OCI-LY7 (cell line): ENCODE data around the gene DOHH. TPM values are rescaled to one million over a fixed set of nuclear protein-coding genes. Genes with fewer than 3 reads are reported as not detected.

Source experiments
- BruUV-seq: library from RNA; stranded (reverse); fragments of 400-500 nt; replicated peaks from 2 replicates; lab custom pipeline; 2021; lab: Mats Ljungman, UMichigan
- CTCF ChIA-PET: fragments of 300-600 bp; sonication (Branson Sonifier 250); formaldehyde crosslinking; loops from one replicate; lab custom pipeline; 2022; ENCODE audit warnings: antibody characterized with exemption; ENCODE audit not compliant: unreplicated experiment; lab: Charles Lee
- POLR2A ChIA-PET: fragments of 300-600 bp; sonication (Branson Sonifier 250); formaldehyde crosslinking; loops from one replicate; lab custom pipeline; 2022; ENCODE audit warnings: antibody characterized with exemption; lab: Charles Lee
- DNase-seq: peaks from one replicate; pipeline ENCODE4 v3.0.0-alpha.2; 2015; ENCODE audit warnings: low spot score
- H2AFZ ChIP-seq: fragments of 200-600 bp; sonication (generic), shearing (Covaris generic); 2 replicates; pipeline ENCODE4 v1.6.1; 2014; ENCODE audit warnings: mild to moderate bottlenecking, antibody characterized with exemption, low read length, moderate library complexity
- H3K27ac ChIP-seq: fragments of 200-600 bp; sonication (generic); 2 replicates; pipeline ENCODE4 v1.5.1; 2014; ENCODE audit warnings: mixed run types, low read depth, mild to moderate bottlenecking, moderate library complexity, low read length, inconsistent platforms; ENCODE audit not compliant: poor library complexity, severe bottlenecking
- H3K36me3 ChIP-seq: fragments of 200-600 bp; sonication (generic); 2 replicates; pipeline ENCODE4 v1.6.1; 2014; ENCODE audit warnings: mild to moderate bottlenecking, antibody characterized with exemption, low read length, moderate library complexity, mixed read lengths; ENCODE audit not compliant: insufficient read depth
- H3K4me1 ChIP-seq: fragments of 200-600 bp; sonication (generic); 2 replicates; pipeline ENCODE4 v1.5.1; 2014; ENCODE audit warnings: mild to moderate bottlenecking, low read length; ENCODE audit not compliant: insufficient read depth, poor library complexity, severe bottlenecking
- H3K4me2 ChIP-seq: fragments of 200-600 bp; sonication (generic); 2 replicates; pipeline ENCODE4 v1.6.1; 2014; ENCODE audit warnings: mild to moderate bottlenecking, low read length
- H3K4me3 ChIP-seq: fragments of 200-600 bp; sonication (generic); 2 replicates; pipeline ENCODE4 v1.5.1; 2014; ENCODE audit warnings: mild to moderate bottlenecking, low read depth, low read length; ENCODE audit not compliant: poor library complexity, severe bottlenecking
- H3K79me2 ChIP-seq: fragments of 200-600 bp; sonication (generic); 2 replicates; pipeline ENCODE4 v1.6.1; 2016; ENCODE audit warnings: low read depth, mild to moderate bottlenecking, low read length, moderate library complexity, mixed read lengths; ENCODE audit not compliant: insufficient read depth
- H3K9me2 ChIP-seq: fragments of 200-600 bp; sonication (generic); 2 replicates; pipeline ENCODE4 v1.6.1; 2016; ENCODE audit warnings: mild to moderate bottlenecking, low read length, mixed read lengths; ENCODE audit not compliant: insufficient read depth
- H3K9me3 ChIP-seq: fragments of 200-600 bp; sonication (generic); 2 replicates; pipeline ENCODE4 v1.6.1; 2014; ENCODE audit warnings: mild to moderate bottlenecking, mixed run types, low read length, mixed read lengths
- H4K20me1 ChIP-seq: fragments of 200-600 bp; sonication (generic); 2 replicates; pipeline ENCODE4 v1.6.1; 2014; ENCODE audit warnings: mild to moderate bottlenecking, antibody characterized with exemption, low read length, moderate library complexity, mixed read lengths; ENCODE audit not compliant: insufficient read depth
- EZH2phosphoT487 ChIP-seq: fragments of 200-600 bp; sonication (generic); IDR thresholded peaks from 2 replicates; pipeline ENCODE4 v1.6.1; 2018; ENCODE audit warnings: low read depth, borderline replicate concordance, mild to moderate bottlenecking, mixed run types, antibody characterized with exemption, low read length, moderate library complexity, mixed read lengths
- intact Hi-C: fragments of 100-400 bp; cut with micrococcal nuclease; formaldehyde crosslinking; loops from one replicate; pipeline ENCODE4 v1.10.0; 2022; ENCODE audit not compliant: unreplicated experiment
- total RNA-seq, 2 experiments: library from RNA; depleted of rRNA in 1 of 2; stranded (reverse); fragments of >200 nt in 1 of 2; shearing (Covaris generic) in 1 of 2; gene quantifications; 2 replicates each; pipeline ENCODE4 v1.2.3, GENCODE V29; 2014 to 2022
- TF ChIP-seq, protein P1 (sequence below): fragments of 200-600 bp; sonication (generic); conservative IDR thresholded peaks from 2 replicates; pipeline ENCODE4 v1.5.1; 2014; ENCODE audit warnings: mild to moderate bottlenecking, antibody characterized with exemption, low read length, moderate library complexity, mixed read lengths

DOHH gene
- total RNA-seq, 2 experiments from 2014 or later = 11.3 to 13.1 TPM

DNA sequence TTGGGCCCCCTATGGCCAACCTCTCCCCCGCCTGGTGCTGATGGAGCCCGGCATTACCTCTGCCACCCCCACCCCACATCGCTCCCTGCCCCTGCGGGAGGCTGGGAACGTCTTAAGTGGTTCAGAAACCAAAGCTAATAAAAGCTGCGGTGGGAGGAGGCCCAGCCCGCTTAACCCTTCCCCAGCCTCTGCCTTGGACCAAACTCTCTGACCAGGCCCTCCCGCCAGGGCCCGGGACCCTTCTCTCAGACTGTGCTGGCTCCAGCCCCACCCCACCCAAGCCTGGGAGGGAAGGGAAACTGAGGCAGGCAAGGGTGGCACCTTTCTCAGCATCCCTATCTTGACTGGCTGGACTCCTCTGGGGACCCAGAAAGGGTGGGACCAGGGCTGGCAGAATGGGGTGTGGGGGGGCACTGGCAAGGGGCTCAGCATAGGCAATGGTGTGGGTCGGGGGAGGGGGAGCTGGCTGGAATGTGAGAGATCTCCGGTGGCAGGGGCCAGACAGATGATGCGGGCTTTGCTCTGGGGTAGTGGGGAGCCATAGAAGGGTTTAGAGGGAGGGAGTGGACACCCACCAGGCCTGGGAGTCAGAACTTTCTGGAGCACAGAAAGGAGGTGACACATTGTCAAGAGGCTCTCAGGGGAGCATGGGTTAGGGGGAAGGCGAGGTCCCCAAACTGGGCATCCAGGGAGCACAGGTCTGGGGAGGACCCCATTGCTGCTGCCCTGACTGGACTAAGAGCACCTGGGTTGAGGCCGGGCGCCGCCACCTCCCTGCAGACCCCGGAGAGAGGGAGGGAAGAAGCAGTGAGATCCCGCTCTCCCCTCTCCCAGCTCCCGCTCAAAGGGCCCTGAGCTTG is 42.0 kb downstream of the DOHH start:
- TF ChIP-seq EZH2phosphoT487 = no peak
- TF ChIP-seq, protein P1, sequence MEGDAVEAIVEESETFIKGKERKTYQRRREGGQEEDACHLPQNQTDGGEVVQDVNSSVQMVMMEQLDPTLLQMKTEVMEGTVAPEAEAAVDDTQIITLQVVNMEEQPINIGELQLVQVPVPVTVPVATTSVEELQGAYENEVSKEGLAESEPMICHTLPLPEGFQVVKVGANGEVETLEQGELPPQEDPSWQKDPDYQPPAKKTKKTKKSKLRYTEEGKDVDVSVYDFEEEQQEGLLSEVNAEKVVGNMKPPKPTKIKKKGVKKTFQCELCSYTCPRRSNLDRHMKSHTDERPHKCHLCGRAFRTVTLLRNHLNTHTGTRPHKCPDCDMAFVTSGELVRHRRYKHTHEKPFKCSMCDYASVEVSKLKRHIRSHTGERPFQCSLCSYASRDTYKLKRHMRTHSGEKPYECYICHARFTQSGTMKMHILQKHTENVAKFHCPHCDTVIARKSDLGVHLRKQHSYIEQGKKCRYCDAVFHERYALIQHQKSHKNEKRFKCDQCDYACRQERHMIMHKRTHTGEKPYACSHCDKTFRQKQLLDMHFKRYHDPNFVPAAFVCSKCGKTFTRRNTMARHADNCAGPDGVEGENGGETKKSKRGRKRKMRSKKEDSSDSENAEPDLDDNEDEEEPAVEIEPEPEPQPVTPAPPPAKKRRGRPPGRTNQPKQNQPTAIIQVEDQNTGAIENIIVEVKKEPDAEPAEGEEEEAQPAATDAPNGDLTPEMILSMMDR = no peak
- Histone ChIP-seq H3K9me3 (no peaks in the 10 kb centered on the region), H4K20me1 (no peaks in the 10 kb centered on the region)

GRCh38 chr19:3457528-3458228 is 42.8 kb downstream of the DOHH start:
- H3K79me2 ChIP-seq = no peaks in the 10 kb centered on the region
- no peaks in the 10 kb centered on the region for H4K20me1 ChIP-seq
- no peak overlapping the region for H3K4me2 ChIP-seq
- intact Hi-C loops = no loop called here
- H2AFZ ChIP-seq = no peak overlapping the region
- ChIA-PET CTCF (no interaction called here), POLR2A (no interaction called here)
- no peaks in the 10 kb centered on the region for H3K9me2 ChIP-seq
- H3K4me1 ChIP-seq = no peaks in the 10 kb centered on the region
- no peak for DNase-seq
- no peak overlapping the region for H3K27ac ChIP-seq
- H3K4me3 ChIP-seq = no peak overlapping the region
- no peaks in the 10 kb centered on the region for H3K9me3 ChIP-seq
- TF ChIP-seq EZH2phosphoT487 = no peak
- TF ChIP-seq, protein P1 = no peak
- H3K36me3 ChIP-seq = no peaks in the 10 kb centered on the region
- BruUV-seq = no TSS peak

More for the DNA sequence above, 42.0 kb downstream of the DOHH start:
- H3K27ac ChIP-seq = no peak overlapping the region
- no TSS peak for BruUV-seq
- intact Hi-C loops = no loop called here
- H3K9me2 ChIP-seq = no peaks in the 10 kb centered on the region
- no peak overlapping the region for H3K4me2 ChIP-seq
- H3K79me2 ChIP-seq = no peaks in the 10 kb centered on the region
- no peak for DNase-seq
- ChIA-PET POLR2A (no interaction called here), CTCF (no interaction called here)
- no peak overlapping the region for H2AFZ ChIP-seq
- no peaks in the 10 kb centered on the region for H3K36me3 ChIP-seq
- no peaks in the 10 kb centered on the region for H3K4me1 ChIP-seq
- no peak overlapping the region for H3K4me3 ChIP-seq
